ENCODE results near the gene SMAD2.

The SMAD2 gene

GRCh38 chr18:47911877-47912276 is 18.6 kb downstream of the SMAD2 start:
- Histone ChIP-seq H3K23ac (ENCODE audit: low read depth, low read length, poor library complexity) (no peak overlapping the region), H3K79me1 (ENCODE audit: low read depth, low read length) (no peaks in the 10 kb centered on the region), H3K4me1 (ENCODE audit: control insufficient read depth in 2 of 2, insufficient read depth in 1 of 2, low read depth in 1 of 2, low read length in 2 of 2) (peaks cover 0 to 10% of the 10 kb centered on the region in 2 donors), H3K9ac (ENCODE audit: low read depth, low read length, poor library complexity) (no peak overlapping the region), H2BK12ac (ENCODE audit: low read length) (no peak overlapping the region), H3K18ac (ENCODE audit: low read length) (no peak overlapping the region), H4K91ac (ENCODE audit: low read depth, low read length, poor library complexity) (no peak overlapping the region), H4K8ac (ENCODE audit: low read depth, low read length) (no peak overlapping the region), H2BK5ac (ENCODE audit: low read length) (no peak overlapping the region), H3K4ac (ENCODE audit: low read length) (no peak overlapping the region), H2AK5ac (ENCODE audit: low read depth, low read length) (no peak overlapping the region), H3K9me3 (replicated peaks in 1 of 2; ENCODE audit: control insufficient read depth in 2 of 2, insufficient read depth in 1 of 2, low read depth in 1 of 2, low read length in 2 of 2) (peaks cover 0 to 14% of the 10 kb centered on the region in 2 donors), H2AFZ (ENCODE audit: low read length) (no peak overlapping the region), H3K4me2 (ENCODE audit: insufficient read depth, low read length, poor library complexity, severe bottlenecking) (no peak overlapping the region), H3K36me3 (replicated peaks in 1 of 2; ENCODE audit: control insufficient read depth in 2 of 2, insufficient read depth in 2 of 2, low read length in 2 of 2) (peaks cover 2 to 29% of the 10 kb centered on the region in 2 donors), H3K27me3 (ENCODE audit: control insufficient read depth in 3 of 3, insufficient read depth in 3 of 3, low read depth in 1 of 3, low read length in 3 of 3) (no peaks in the 10 kb centered on the region), H3K27ac (replicated peaks; ENCODE audit: low read length) (no peak overlapping the region), H2BK120ac (ENCODE audit: low read depth, low read length) (no peak overlapping the region), H3K14ac (ENCODE audit: low read length) (no peak overlapping the region), H2BK15ac (ENCODE audit: low read length) (no peak overlapping the region), H3K4me3 (ENCODE audit: low read length in 2 of 2) (no peak overlapping the region)
- WGBS, 2 donors (ENCODE audit: extremely low coverage in 2 of 2, insufficient read length in 2 of 2, insufficient replicate concordance in 1 of 2): no CpG with 5 or more reads among the region's 4 CpGs
- DNase-seq (ENCODE audit: low spot score): no peak

GRCh38 chr18:47909484-47909883 is 21.0 kb downstream of the SMAD2 start:
- no CpG with 5 or more reads among the region's 4 CpGs for WGBS, 2 donors (ENCODE audit: extremely low coverage in 2 of 2, insufficient read length in 2 of 2, insufficient replicate concordance in 1 of 2)
- no peak overlapping the region for H3K23ac ChIP-seq (ENCODE audit: low read depth, low read length, poor library complexity)

GRCh38 chr18:47908592-47908991 is 21.9 kb downstream of the SMAD2 start:
- no peak overlapping the region for H2BK120ac ChIP-seq (ENCODE audit: low read depth, low read length)
- H3K23ac ChIP-seq (ENCODE audit: low read depth, low read length, poor library complexity): no peak overlapping the region
- no peak overlapping the region for H2AK5ac ChIP-seq (ENCODE audit: low read depth, low read length)
- DNase-seq (ENCODE audit: low spot score): no peak
- H3K27ac ChIP-seq (replicated peaks; ENCODE audit: low read length): no peak overlapping the region
- H3K36me3 ChIP-seq (replicated peaks in 1 of 2; ENCODE audit: control insufficient read depth in 2 of 2, insufficient read depth in 2 of 2, low read length in 2 of 2): peaks cover 7 to 34% of the 10 kb centered on the region in 2 donors
- no peak overlapping the region for H3K18ac ChIP-seq (ENCODE audit: low read length)
- H3K9me3 ChIP-seq (replicated peaks in 1 of 2; ENCODE audit: control insufficient read depth in 2 of 2, insufficient read depth in 1 of 2, low read depth in 1 of 2, low read length in 2 of 2): peaks cover 9 to 34% of the 10 kb centered on the region in 2 donors
- no peak overlapping the region for H2BK12ac ChIP-seq (ENCODE audit: low read length)
- no peak overlapping the region for H3K4me3 ChIP-seq (ENCODE audit: low read length in 2 of 2)
- no peak overlapping the region for H4K8ac ChIP-seq (ENCODE audit: low read depth, low read length)
- H3K4me1 ChIP-seq (ENCODE audit: control insufficient read depth in 2 of 2, insufficient read depth in 1 of 2, low read depth in 1 of 2, low read length in 2 of 2): peaks cover 0 to 7% of the 10 kb centered on the region in 2 donors
- no peaks in the 10 kb centered on the region for H3K27me3 ChIP-seq (ENCODE audit: control insufficient read depth in 3 of 3, insufficient read depth in 3 of 3, low read depth in 1 of 3, low read length in 3 of 3)
- no peak overlapping the region for H3K9ac ChIP-seq (ENCODE audit: low read depth, low read length, poor library complexity)
- no peak overlapping the region for H3K4me2 ChIP-seq (ENCODE audit: insufficient read depth, low read length, poor library complexity, severe bottlenecking)
- no peak overlapping the region for H3K4ac ChIP-seq (ENCODE audit: low read length)
- H4K91ac ChIP-seq (ENCODE audit: low read depth, low read length, poor library complexity): no peak overlapping the region
- no peak overlapping the region for H2BK5ac ChIP-seq (ENCODE audit: low read length)
- peaks cover 6% of the 10 kb centered on the region for H3K79me1 ChIP-seq (ENCODE audit: low read depth, low read length)
- H2BK15ac ChIP-seq (ENCODE audit: low read length): no peak overlapping the region
- no peak overlapping the region for H3K14ac ChIP-seq (ENCODE audit: low read length)
- no peak overlapping the region for H2AFZ ChIP-seq (ENCODE audit: low read length)
- no CpG with 5 or more reads among the region's 6 CpGs for WGBS, 2 donors (ENCODE audit: extremely low coverage in 2 of 2, insufficient read length in 2 of 2, insufficient replicate concordance in 1 of 2)

More at GRCh38 chr18:47909484-47909883, 21.0 kb downstream of the SMAD2 start:
- H2BK120ac ChIP-seq (ENCODE audit: low read depth, low read length): no peak overlapping the region
- peaks cover 4 to 34% of the 10 kb centered on the region in 2 donors for H3K36me3 ChIP-seq (replicated peaks in 1 of 2; ENCODE audit: control insufficient read depth in 2 of 2, insufficient read depth in 2 of 2, low read length in 2 of 2)
- H2BK12ac ChIP-seq (ENCODE audit: low read length): no peak overlapping the region
- no peak overlapping the region for H3K14ac ChIP-seq (ENCODE audit: low read length)
- H2BK5ac ChIP-seq (ENCODE audit: low read length): no peak overlapping the region
- no peak overlapping the region for H4K91ac ChIP-seq (ENCODE audit: low read depth, low read length, poor library complexity)
- H3K4me2 ChIP-seq (ENCODE audit: insufficient read depth, low read length, poor library complexity, severe bottlenecking): no peak overlapping the region
- H3K79me1 ChIP-seq (ENCODE audit: low read depth, low read length): peaks cover 2% of the 10 kb centered on the region
- H2AFZ ChIP-seq (ENCODE audit: low read length): no peak overlapping the region
- no peak overlapping the region for H2AK5ac ChIP-seq (ENCODE audit: low read depth, low read length)
- no peak overlapping the region for H3K4ac ChIP-seq (ENCODE audit: low read length)
- H3K27me3 ChIP-seq (ENCODE audit: control insufficient read depth in 3 of 3, insufficient read depth in 3 of 3, low read depth in 1 of 3, low read length in 3 of 3): no peaks in the 10 kb centered on the region
- DNase-seq (ENCODE audit: low spot score): no peak
- no peak overlapping the region for H3K18ac ChIP-seq (ENCODE audit: low read length)
- peaks cover 0 to 7% of the 10 kb centered on the region in 2 donors for H3K4me1 ChIP-seq (ENCODE audit: control insufficient read depth in 2 of 2, insufficient read depth in 1 of 2, low read depth in 1 of 2, low read length in 2 of 2)
- no peak overlapping the region for H3K4me3 ChIP-seq (ENCODE audit: low read length in 2 of 2)
- no peak overlapping the region for H4K8ac ChIP-seq (ENCODE audit: low read depth, low read length)
- H3K9ac ChIP-seq (ENCODE audit: low read depth, low read length, poor library complexity): no peak overlapping the region
- peaks cover 5 to 28% of the 10 kb centered on the region in 2 donors for H3K9me3 ChIP-seq (replicated peaks in 1 of 2; ENCODE audit: control insufficient read depth in 2 of 2, insufficient read depth in 1 of 2, low read depth in 1 of 2, low read length in 2 of 2)
- H3K27ac ChIP-seq (replicated peaks; ENCODE audit: low read length): no peak overlapping the region
- no peak overlapping the region for H2BK15ac ChIP-seq (ENCODE audit: low read length)

GRCh38 chr18:47906408-47906807 is 24.1 kb downstream of the SMAD2 start:
- H3K4me2 ChIP-seq (ENCODE audit: insufficient read depth, low read length, poor library complexity, severe bottlenecking): no peak overlapping the region
- no peak overlapping the region for H2BK120ac ChIP-seq (ENCODE audit: low read depth, low read length)
- no peak overlapping the region for H3K14ac ChIP-seq (ENCODE audit: low read length)
- no peak overlapping the region for H3K9ac ChIP-seq (ENCODE audit: low read depth, low read length, poor library complexity)
- peaks cover 9% of the 10 kb centered on the region for H3K79me1 ChIP-seq (ENCODE audit: low read depth, low read length)
- no peak overlapping the region for H4K91ac ChIP-seq (ENCODE audit: low read depth, low read length, poor library complexity)
- H3K27ac ChIP-seq (replicated peaks; ENCODE audit: low read length): no peak overlapping the region
- no peak overlapping the region for H2BK5ac ChIP-seq (ENCODE audit: low read length)
- peaks cover 14 to 52% of the 10 kb centered on the region in 2 donors for H3K9me3 ChIP-seq (replicated peaks in 1 of 2; ENCODE audit: control insufficient read depth in 2 of 2, insufficient read depth in 1 of 2, low read depth in 1 of 2, low read length in 2 of 2)
- H3K36me3 ChIP-seq (replicated peaks in 1 of 2; ENCODE audit: control insufficient read depth in 2 of 2, insufficient read depth in 2 of 2, low read length in 2 of 2): peaks cover 11 to 35% of the 10 kb centered on the region in 2 donors
- H3K23ac ChIP-seq (ENCODE audit: low read depth, low read length, poor library complexity): no peak overlapping the region
- no peak overlapping the region for H2BK12ac ChIP-seq (ENCODE audit: low read length)
- no peaks in the 10 kb centered on the region for H3K4me1 ChIP-seq (ENCODE audit: control insufficient read depth in 2 of 2, insufficient read depth in 1 of 2, low read depth in 1 of 2, low read length in 2 of 2)
- no peak overlapping the region for H2AK5ac ChIP-seq (ENCODE audit: low read depth, low read length)
- H3K4me3 ChIP-seq (ENCODE audit: low read length in 2 of 2): no peak overlapping the region
- H3K18ac ChIP-seq (ENCODE audit: low read length): no peak overlapping the region
- no peak overlapping the region for H2BK15ac ChIP-seq (ENCODE audit: low read length)
- H4K8ac ChIP-seq (ENCODE audit: low read depth, low read length): no peak overlapping the region
- no CpG with 5 or more reads among the region's 3 CpGs for WGBS, 2 donors (ENCODE audit: extremely low coverage in 2 of 2, insufficient read length in 2 of 2, insufficient replicate concordance in 1 of 2)
- H3K27me3 ChIP-seq (ENCODE audit: control insufficient read depth in 3 of 3, insufficient read depth in 3 of 3, low read depth in 1 of 3, low read length in 3 of 3): no peaks in the 10 kb centered on the region
- no peak for DNase-seq (ENCODE audit: low spot score)
- H2AFZ ChIP-seq (ENCODE audit: low read length): no peak overlapping the region
- no peak overlapping the region for H3K4ac ChIP-seq (ENCODE audit: low read length)
